ENCODE measurements around the gene TMEM176B.

DNA sequence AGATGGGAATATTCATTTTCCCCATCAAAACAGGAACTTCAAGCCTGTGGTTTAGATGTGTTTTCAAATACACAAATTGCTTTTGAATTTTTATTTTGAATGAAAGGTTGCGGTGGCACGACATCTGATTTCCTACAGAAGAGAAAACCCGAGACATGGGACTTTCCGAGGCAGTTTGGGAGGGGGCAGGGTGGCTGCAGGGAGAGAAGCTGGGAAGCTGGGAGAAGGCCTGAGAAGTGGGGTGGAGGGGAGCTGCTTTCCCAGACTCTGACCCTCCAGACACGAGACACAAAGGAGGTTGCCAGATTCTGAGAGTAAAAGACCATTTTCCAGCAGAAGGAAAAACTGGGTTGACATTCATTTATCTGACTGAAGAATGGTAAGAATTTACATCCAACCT, 20.0 kb upstream of the TMEM176B start:
- TF ChIP-seq, protein P1, sequence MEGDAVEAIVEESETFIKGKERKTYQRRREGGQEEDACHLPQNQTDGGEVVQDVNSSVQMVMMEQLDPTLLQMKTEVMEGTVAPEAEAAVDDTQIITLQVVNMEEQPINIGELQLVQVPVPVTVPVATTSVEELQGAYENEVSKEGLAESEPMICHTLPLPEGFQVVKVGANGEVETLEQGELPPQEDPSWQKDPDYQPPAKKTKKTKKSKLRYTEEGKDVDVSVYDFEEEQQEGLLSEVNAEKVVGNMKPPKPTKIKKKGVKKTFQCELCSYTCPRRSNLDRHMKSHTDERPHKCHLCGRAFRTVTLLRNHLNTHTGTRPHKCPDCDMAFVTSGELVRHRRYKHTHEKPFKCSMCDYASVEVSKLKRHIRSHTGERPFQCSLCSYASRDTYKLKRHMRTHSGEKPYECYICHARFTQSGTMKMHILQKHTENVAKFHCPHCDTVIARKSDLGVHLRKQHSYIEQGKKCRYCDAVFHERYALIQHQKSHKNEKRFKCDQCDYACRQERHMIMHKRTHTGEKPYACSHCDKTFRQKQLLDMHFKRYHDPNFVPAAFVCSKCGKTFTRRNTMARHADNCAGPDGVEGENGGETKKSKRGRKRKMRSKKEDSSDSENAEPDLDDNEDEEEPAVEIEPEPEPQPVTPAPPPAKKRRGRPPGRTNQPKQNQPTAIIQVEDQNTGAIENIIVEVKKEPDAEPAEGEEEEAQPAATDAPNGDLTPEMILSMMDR (IDR thresholded peaks at IDR 0.05) = no peak
- no peak for TF ChIP-seq POLR2AphosphoS5 (IDR thresholded peaks at IDR 0.05)
- no peak for TF ChIP-seq POLR2A (IDR thresholded peaks at IDR 0.05)
